Natural killer cell (primary cell): ENCODE measurements around the gene CAPN15. TPM values are rescaled to one million over a fixed set of nuclear protein-coding genes. Genes with fewer than 3 reads are reported as not detected.

Experiments used
- ATAC-seq, 3 donors: fragments of 150-1000 bp in 2 of 3; fragments of 200-7000 bp in 1 of 3; cut with Tn5 transposase; 1 replicate in 1 of 3; 2 replicates in 2 of 3; pipeline ENCODE4 v1.10.0; 2021; ENCODE audit warnings: mild to moderate bottlenecking in 2 of 3, moderate library complexity in 2 of 3
- DNase-seq, 2 donors: peaks; one replicate each; pipeline versions ENCODE4 v3.0.0 to v3.0.0-alpha.2; 2013 to 2021; ENCODE audit warnings: mixed read lengths in 1 of 2
- H3K27ac ChIP-seq: one replicate; pipeline ENCODE4 v1.5.1; 2013; ENCODE audit warnings: mild to moderate bottlenecking, low read length
- H3K27me3 ChIP-seq: one replicate; pipeline ENCODE4 v1.6.1; 2013; ENCODE audit warnings: low read length; ENCODE audit not compliant: control insufficient read depth, insufficient read depth
- H3K36me3 ChIP-seq: one replicate; pipeline ENCODE4 v1.6.1; 2013; ENCODE audit warnings: low read length; ENCODE audit not compliant: control insufficient read depth, insufficient read depth
- H3K4me1 ChIP-seq: one replicate; pipeline ENCODE4 v1.6.1; 2013; ENCODE audit warnings: low read length; ENCODE audit not compliant: control insufficient read depth, insufficient read depth
- H3K4me3 ChIP-seq: one replicate; pipeline ENCODE4 v1.5.1; 2013; ENCODE audit warnings: low read length
- H3K9me3 ChIP-seq: one replicate; pipeline ENCODE4 v1.6.1; 2013; ENCODE audit warnings: low read length; ENCODE audit not compliant: control insufficient read depth, insufficient read depth
- H3K27ac Mint-ChIP-seq, 2 donors: one replicate each; pipeline ENCODE4 v1.8.0; 2022; ENCODE audit warnings: mild to moderate bottlenecking in 2 of 2, mixed read lengths in 2 of 2, moderate library complexity in 1 of 2
- H3K27me3 Mint-ChIP-seq, 2 donors: one replicate each; pipeline ENCODE4 v1.8.0; 2022; ENCODE audit warnings: low read depth in 2 of 2, mixed read lengths in 2 of 2
- H3K36me3 Mint-ChIP-seq: one replicate; pipeline ENCODE4 v1.8.0; 2022; ENCODE audit warnings: mixed read lengths
- H3K4me1 Mint-ChIP-seq, 2 donors: one replicate each; pipeline ENCODE4 v1.8.0; 2022; ENCODE audit warnings: mixed read lengths in 2 of 2
- H3K4me3 Mint-ChIP-seq: one replicate; pipeline ENCODE4 v1.8.0; 2022; ENCODE audit warnings: mild to moderate bottlenecking, moderate library complexity, mixed read lengths
- H3K9me3 Mint-ChIP-seq, 2 donors: one replicate each; pipeline ENCODE4 v1.8.0; 2022; ENCODE audit warnings: mixed read lengths in 2 of 2
- WGBS: methylation state at CpG from one replicate; pipeline ENCODE4 v1.1.7; 2013; ENCODE audit warnings: missing lambda C conversion rate; ENCODE audit not compliant: insufficient coverage; 5-methylcytosine and 5-hydroxymethylcytosine counted together
- intact Hi-C: fragments of 100-400 bp; cut with micrococcal nuclease; formaldehyde crosslinking; loops from one replicate; pipeline ENCODE4 v1.14.2; 2022
- total RNA-seq, 4 donors: library from RNA; stranded (reverse); fragments of 120-200 nt in 1 of 4; gene quantifications; one replicate each; pipeline versions ENCODE4 v1.2.3 to v1.2.4, GENCODE V29; 2013 to 2022
- TF ChIP-seq, protein P1 (sequence below): fragments of 200-600 bp; IDR thresholded peaks from one replicate; pipeline ENCODE4 v1.8.0; 2022; ENCODE audit warnings: antibody characterized with exemption

CAPN15 gene
- total RNA-seq, 3 donors from 2014 or later (not counting 1 experiment from before 2014, with no cell fraction given), result 151 to 275 (median 186) TPM

DNA sequence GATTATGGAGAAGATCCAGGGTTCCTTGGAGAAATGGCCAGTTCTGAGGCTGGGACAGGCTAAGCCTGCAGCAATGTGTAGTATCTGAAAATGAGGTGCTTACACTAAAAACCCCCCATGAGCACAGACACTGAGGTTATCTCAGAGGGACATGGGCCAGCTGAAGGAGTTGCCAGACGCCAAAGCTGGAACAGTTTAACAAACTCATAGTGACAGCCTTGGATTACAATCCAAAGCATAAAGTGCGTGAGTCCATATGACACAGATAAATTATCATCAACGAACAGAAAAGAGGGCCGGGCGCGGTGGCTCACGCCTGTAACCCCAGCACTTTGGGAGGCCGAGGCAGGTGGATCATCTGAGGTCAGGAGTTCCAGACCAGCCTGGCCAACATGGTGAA, 11.2 kb upstream of the CAPN15 start:
- no peaks in the 10 kb centered on the region for H3K9me3 Mint-ChIP-seq
- H3K27ac Mint-ChIP-seq, result no peak overlapping the region
- intact Hi-C loops, result no loop called here
- no peak overlapping the region for H3K4me3 ChIP-seq
- 97% methylated on average over 8 of the region's 8 CpGs for WGBS
- no peaks in the 10 kb centered on the region for H3K27me3 Mint-ChIP-seq
- H3K36me3 Mint-ChIP-seq, result no peaks in the 10 kb centered on the region
- H3K9me3 ChIP-seq, result no peaks in the 10 kb centered on the region
- TF ChIP-seq, protein P1, sequence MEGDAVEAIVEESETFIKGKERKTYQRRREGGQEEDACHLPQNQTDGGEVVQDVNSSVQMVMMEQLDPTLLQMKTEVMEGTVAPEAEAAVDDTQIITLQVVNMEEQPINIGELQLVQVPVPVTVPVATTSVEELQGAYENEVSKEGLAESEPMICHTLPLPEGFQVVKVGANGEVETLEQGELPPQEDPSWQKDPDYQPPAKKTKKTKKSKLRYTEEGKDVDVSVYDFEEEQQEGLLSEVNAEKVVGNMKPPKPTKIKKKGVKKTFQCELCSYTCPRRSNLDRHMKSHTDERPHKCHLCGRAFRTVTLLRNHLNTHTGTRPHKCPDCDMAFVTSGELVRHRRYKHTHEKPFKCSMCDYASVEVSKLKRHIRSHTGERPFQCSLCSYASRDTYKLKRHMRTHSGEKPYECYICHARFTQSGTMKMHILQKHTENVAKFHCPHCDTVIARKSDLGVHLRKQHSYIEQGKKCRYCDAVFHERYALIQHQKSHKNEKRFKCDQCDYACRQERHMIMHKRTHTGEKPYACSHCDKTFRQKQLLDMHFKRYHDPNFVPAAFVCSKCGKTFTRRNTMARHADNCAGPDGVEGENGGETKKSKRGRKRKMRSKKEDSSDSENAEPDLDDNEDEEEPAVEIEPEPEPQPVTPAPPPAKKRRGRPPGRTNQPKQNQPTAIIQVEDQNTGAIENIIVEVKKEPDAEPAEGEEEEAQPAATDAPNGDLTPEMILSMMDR, result no peak
- peaks cover 7% of the 10 kb centered on the region for H3K36me3 ChIP-seq
- no peaks in the 10 kb centered on the region for H3K27me3 ChIP-seq
- no peaks in the 10 kb centered on the region for H3K4me1 Mint-ChIP-seq
- H3K4me3 Mint-ChIP-seq, result no peak overlapping the region
- no peaks in the 10 kb centered on the region for H3K4me1 ChIP-seq
- no peak overlapping the region for H3K27ac ChIP-seq
- no peak for ATAC-seq
- DNase-seq, result no peak

DNA sequence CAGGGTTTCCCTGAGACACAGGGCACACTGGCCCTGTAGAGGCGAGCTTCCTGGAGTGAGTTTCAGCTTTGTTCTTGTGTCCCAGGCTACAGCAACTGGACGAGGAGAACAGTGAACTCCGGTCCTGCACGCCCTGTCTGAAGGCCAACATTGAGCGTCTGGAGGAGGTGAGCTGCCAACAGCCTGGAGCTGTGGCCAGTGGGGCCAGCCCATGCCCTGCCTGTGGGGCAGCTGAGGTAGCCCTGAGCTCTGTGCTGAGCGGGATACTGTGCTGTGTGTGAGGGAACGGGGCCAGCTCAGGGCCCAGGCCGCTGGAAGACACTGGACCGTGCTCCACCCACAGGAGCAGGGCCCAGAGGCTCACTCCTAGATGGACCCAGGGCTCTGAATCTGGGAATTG, 8.7 kb upstream of the CAPN15 start:
- H3K36me3 Mint-ChIP-seq, result no peaks in the 10 kb centered on the region
- no peaks in the 10 kb centered on the region for H3K27me3 Mint-ChIP-seq
- no peak overlapping the region for H3K27ac ChIP-seq
- H3K27me3 ChIP-seq, result no peaks in the 10 kb centered on the region
- TF ChIP-seq, protein P1, result no peak
- no peak for ATAC-seq
- no peaks in the 10 kb centered on the region for H3K9me3 ChIP-seq
- H3K27ac Mint-ChIP-seq, result no peak overlapping the region
- no peak overlapping the region for H3K4me3 Mint-ChIP-seq
- intact Hi-C loops, result no loop called here
- DNase-seq, result no peak
- no peaks in the 10 kb centered on the region for H3K4me1 ChIP-seq
- 98% methylated on average over 9 of the region's 9 CpGs for WGBS
- no peaks in the 10 kb centered on the region for H3K4me1 Mint-ChIP-seq
- no peaks in the 10 kb centered on the region for H3K9me3 Mint-ChIP-seq
- no peak overlapping the region for H3K4me3 ChIP-seq
- peaks cover 7% of the 10 kb centered on the region for H3K36me3 ChIP-seq

DNA sequence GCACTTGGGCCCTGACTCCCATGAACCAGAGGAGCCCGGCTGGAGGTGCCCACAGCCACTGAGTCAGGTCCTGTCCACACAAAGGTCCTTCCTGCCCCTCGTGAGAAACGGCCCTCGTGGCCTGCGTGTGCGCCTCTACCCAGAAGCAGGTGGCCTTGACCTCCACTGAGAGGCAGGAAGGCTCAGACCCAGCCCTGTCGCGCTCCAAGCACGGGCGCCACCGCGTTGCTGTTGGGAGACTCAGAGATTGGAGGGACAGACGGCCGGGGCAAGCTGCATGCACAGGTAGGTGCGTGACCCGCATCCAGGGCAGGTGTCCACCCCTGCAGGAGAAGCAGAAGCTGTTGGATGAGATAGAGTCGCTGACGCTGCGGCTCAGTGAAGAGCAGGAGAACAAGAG, 8.1 kb upstream of the CAPN15 start:
- Mint-ChIP-seq H3K36me3 (no peaks in the 10 kb centered on the region), H3K4me3 (no peak overlapping the region), H3K27me3 (no peaks in the 10 kb centered on the region), H3K27ac (no peak overlapping the region), H3K4me1 (no peaks in the 10 kb centered on the region), H3K9me3 (no peaks in the 10 kb centered on the region)
- H3K9me3 ChIP-seq, result no peaks in the 10 kb centered on the region
- H3K27me3 ChIP-seq, result no peaks in the 10 kb centered on the region
- TF ChIP-seq, protein P1, result no peak
- intact Hi-C loops, result no loop called here
- no peak for DNase-seq
- peaks cover 7% of the 10 kb centered on the region for H3K36me3 ChIP-seq
- H3K27ac ChIP-seq, result no peak overlapping the region
- H3K4me1 ChIP-seq, result peaks cover 3% of the 10 kb centered on the region
- no peak overlapping the region for H3K4me3 ChIP-seq
- ATAC-seq, result no peak
- 95% methylated on average over 19 of the region's 19 CpGs for WGBS

DNA sequence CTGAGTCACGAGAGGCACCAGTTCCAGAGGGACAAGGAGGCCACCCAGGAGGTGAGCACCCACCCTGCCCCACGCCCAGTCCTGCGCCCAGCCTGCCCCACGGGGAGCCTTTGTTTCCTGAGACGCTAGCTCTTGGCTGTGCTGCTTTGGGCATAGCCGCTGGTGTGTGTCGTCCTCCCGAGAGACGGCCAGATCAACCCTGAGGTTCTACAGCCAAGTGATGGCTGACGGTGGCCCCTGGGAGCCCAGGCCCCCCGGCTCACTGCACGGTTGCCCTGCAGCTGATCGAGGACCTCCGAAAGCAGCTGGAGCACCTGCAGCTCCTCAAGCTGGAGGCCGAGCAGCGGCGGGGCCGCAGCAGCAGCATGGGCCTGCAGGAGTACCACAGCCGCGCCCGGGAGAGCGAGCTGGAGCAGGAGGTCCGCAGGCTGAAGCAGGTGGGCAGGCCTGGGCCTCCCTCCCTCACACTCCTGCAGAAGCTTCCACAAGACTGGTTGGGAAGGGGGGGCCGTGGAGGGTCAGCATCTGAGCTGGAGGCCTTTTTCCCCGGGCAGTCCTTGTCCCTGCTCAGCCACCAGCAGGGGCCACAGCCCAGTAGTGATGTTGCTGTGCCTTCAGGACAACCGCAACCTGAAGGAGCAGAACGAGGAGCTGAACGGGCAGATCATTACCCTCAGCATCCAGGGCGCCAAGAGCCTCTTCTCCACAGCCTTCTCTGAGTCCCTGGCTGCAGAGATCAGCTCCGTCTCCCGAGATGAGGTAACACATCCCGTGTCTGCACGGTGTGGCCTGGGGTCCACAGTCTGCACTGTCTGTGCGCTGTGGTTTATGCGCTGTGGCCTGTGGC, 7.4 kb upstream of the CAPN15 start:
- no peak overlapping the region for H3K4me3 Mint-ChIP-seq
- no peak for ATAC-seq
- H3K9me3 ChIP-seq, result no peaks in the 10 kb centered on the region
- no peaks in the 10 kb centered on the region for H3K27me3 ChIP-seq
- DNase-seq, result no peak
- peaks cover 5% of the 10 kb centered on the region for H3K4me1 ChIP-seq
- 93% methylated on average over 35 of the region's 35 CpGs for WGBS
- H3K36me3 Mint-ChIP-seq, result no peaks in the 10 kb centered on the region
- peaks cover 7% of the 10 kb centered on the region for H3K36me3 ChIP-seq
- H3K27ac ChIP-seq, result no peak overlapping the region
- H3K27me3 Mint-ChIP-seq, result no peaks in the 10 kb centered on the region
- no peak overlapping the region for H3K4me3 ChIP-seq
- H3K9me3 Mint-ChIP-seq, result no peaks in the 10 kb centered on the region
- no peaks in the 10 kb centered on the region for H3K4me1 Mint-ChIP-seq
- TF ChIP-seq, protein P1, result no peak
- no peak overlapping the region for H3K27ac Mint-ChIP-seq
- intact Hi-C loops, result no loop called here
